Measurements from ENCODE around the gene SCGB2A2. TPM values are rescaled to one million over a fixed set of nuclear protein-coding genes. Genes with fewer than 3 reads are reported as not detected.

SCGB2A2 gene
- total RNA-seq, 2 experiments from 2014 or later, result not detected

DNA sequence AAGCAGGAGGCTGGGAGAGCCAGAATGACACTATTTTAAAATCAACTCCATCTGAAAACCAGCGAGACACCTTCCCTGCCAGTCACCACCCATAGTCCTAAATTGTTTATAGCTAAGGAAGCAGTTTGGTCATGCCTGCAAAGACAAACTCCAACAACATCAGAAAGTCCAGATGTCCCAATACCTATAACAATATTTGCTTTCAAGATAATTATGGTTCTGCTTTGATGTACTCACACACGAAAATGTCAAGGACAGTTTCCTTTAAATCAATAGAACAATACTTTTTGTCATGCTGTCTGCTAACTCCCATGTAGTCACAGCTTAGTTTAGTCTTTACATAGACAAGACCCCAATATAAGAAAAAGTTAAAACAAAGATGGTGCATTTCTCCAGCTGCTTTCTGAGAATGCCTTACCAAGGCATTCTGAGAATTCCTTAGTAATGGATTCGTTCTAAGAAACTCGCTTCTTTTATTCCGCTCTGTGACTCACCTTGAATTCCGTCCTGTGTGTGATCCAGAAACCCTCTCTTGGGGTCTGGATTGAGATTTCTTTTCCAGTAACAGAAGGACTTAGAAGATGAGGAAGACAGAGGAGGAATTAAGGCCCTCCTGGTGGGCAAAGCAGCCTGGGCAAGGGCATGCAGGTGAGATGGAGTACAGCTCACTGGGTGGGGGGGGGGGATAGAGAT lies 9.6 kb upstream of the SCGB2A2 start:
- CTCF ChIA-PET, result no interaction called here
- intact Hi-C loops (cut with micrococcal nuclease), result no loop called here
- POLR2A ChIA-PET, result no interaction called here
- peaks cover 9% of the 10 kb centered on the region for H3K4me1 Mint-ChIP-seq (ENCODE audit: low read depth)
- H3K9me3 Mint-ChIP-seq, result no peaks in the 10 kb centered on the region
- no peak overlapping the region for H3K27ac Mint-ChIP-seq
- DNase-seq, result no peak
- no peak overlapping the region for H3K4me3 Mint-ChIP-seq
- H3K27me3 Mint-ChIP-seq, result peaks cover 15% of the 10 kb centered on the region
- H3K36me3 Mint-ChIP-seq, result no peaks in the 10 kb centered on the region

DNA sequence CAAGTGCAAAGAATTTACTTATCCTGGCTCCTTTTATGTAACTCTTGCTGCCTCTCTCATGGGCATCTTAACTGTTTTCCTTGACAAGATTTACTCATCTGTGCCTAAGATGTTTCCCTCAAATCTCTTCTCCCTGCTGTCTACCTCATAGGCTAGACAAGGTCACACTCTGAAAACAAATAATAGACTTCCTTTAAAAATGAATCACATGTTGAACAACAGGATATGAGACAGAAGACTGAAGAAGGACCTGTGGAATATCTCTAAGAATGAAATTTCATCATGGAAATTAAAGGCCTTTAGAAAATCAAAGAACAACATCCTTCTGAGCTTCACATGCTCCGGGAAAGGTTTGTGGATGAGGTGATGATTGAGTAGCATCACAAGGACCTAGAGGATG lies 6.0 kb upstream of the SCGB2A2 start:
- intact Hi-C loops (cut with micrococcal nuclease), result no loop called here
- ChIA-PET POLR2A (no interaction called here), CTCF (interaction anchor here (0.6 kb wide), 1 partner anchor 251 kb away, joined by 3 read pairs; no protein-coding TSS in a partner anchor)
- Mint-ChIP-seq H3K9me3 (no peaks in the 10 kb centered on the region), H3K27me3 (peaks cover 23% of the 10 kb centered on the region), H3K27ac (peak overlapping the region; percentile 1), H3K36me3 (no peaks in the 10 kb centered on the region), H3K4me3 (no peak overlapping the region), H3K4me1 (ENCODE audit: low read depth) (peaks cover 22% of the 10 kb centered on the region)
- no peak for DNase-seq

DNA sequence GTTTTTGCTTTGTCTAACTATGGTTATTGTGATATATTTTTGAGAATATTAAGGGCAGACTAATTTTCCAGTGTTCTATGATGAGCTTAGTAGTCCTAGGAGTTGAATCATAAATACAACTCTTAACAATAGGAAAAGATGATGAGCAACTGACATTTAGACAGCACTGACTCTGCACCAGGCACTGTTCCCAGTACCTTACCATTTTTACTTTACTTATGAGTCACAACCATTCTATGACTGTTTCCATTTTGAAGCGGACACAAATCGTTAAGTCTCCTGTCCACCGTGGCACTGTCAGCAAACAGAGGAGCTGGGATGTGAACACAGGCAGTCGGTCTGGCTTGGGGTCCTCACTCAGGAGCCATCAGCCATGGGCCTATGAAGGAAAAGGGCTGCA lies 3.4 kb upstream of the SCGB2A2 start:
- DNase-seq, result peak; percentile 43
- Mint-ChIP-seq H3K27me3 (peaks cover 25% of the 10 kb centered on the region), H3K36me3 (no peaks in the 10 kb centered on the region), H3K4me3 (no peak overlapping the region), H3K9me3 (no peaks in the 10 kb centered on the region), H3K27ac (peak overlapping the region; percentile 74), H3K4me1 (ENCODE audit: low read depth) (peaks cover 22% of the 10 kb centered on the region)
- POLR2A ChIA-PET, result interaction anchor here (1.2 kb wide), 1 partner anchor 40 kb away, joined by 3 read pairs; no protein-coding TSS in a partner anchor
- intact Hi-C loops (cut with micrococcal nuclease), result no loop called here
- CTCF ChIA-PET, result interaction anchor here (0.6 kb wide), 1 partner anchor 59 kb away, joined by 4 read pairs; no protein-coding TSS in a partner anchor

DNA sequence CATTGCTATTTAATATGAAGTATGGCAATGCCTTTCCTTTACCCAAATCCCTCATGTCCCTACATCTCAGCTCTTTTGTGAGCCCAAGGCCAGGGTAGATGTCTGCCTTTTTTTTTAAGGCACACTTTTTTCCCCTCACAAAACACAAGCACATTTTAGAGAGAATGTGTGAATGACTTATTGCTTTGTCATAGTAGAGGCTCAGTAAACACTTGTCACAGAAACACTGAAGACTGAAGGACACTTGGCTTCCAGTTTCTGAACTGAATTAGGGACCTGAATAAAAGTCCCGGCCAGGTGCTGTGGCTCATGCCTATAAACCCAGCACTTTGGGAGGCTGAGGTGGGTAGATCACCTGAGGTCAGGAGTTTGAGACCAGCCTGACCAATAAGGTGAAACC lies 2.9 kb upstream of the SCGB2A2 start:
- no peak for DNase-seq
- Mint-ChIP-seq H3K27ac (peak overlapping the region; percentile 74), H3K4me3 (no peak overlapping the region), H3K27me3 (peaks cover 23% of the 10 kb centered on the region), H3K4me1 (ENCODE audit: low read depth) (peaks cover 22% of the 10 kb centered on the region), H3K9me3 (no peaks in the 10 kb centered on the region), H3K36me3 (no peaks in the 10 kb centered on the region)
- intact Hi-C loops (cut with micrococcal nuclease), result no loop called here
- ChIA-PET POLR2A (interaction anchor here (1.2 kb wide), 1 partner anchor 40 kb away, joined by 3 read pairs; no protein-coding TSS in a partner anchor), CTCF (interaction anchor here (0.6 kb wide), 1 partner anchor 58 kb away, joined by 4 read pairs; no protein-coding TSS in a partner anchor)

DNA sequence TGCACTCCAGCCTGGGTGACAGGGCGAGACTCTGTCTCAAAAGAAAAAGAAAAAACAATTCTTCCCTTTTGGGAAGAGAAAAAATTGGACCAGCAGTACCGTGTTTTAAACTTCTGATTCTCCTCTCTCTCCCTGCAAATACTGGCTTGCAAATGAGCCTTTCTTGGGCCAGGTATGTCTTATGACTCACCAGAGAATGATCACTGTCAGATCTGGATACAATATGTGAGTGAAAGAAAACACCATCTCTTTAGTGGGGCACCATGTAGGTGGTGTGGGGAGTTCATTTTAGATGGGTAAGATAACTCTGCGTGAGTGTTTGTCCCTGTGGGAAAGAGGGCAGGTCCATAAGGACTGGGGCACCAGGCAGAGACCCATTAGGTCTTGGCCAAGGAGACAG lies 2.4 kb upstream of the SCGB2A2 start:
- POLR2A ChIA-PET, result no interaction called here
- Mint-ChIP-seq H3K9me3 (no peaks in the 10 kb centered on the region), H3K27ac (no peak overlapping the region), H3K4me1 (ENCODE audit: low read depth) (peaks cover 22% of the 10 kb centered on the region), H3K36me3 (no peaks in the 10 kb centered on the region), H3K27me3 (peaks cover 23% of the 10 kb centered on the region), H3K4me3 (no peak overlapping the region)
- CTCF ChIA-PET, result interaction anchor here (0.6 kb wide), 1 partner anchor 60 kb away, joined by 3 read pairs; no protein-coding TSS in a partner anchor
- intact Hi-C loops (cut with micrococcal nuclease), result no loop called here
- DNase-seq, result no peak

DNA sequence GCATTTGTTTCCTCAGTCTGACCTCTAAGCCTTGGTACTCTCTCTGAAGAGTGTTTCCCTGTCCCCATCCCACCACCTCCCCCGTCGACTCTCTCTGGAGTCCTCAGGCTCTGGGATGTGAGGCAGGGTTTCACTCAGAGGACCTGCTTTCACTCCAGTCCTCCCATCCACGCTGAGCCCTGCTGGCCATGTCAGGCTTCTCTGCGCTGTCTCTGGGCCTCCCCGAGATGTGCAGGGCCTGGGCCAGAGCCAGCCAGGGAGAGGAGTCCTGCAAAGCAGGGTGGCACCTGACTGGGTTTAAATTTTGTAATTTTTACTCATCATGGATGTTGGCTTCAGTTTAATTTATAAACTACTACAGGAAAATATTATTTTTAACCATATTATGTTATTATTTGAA lies 3.3 kb downstream of the SCGB2A2 start:
- Mint-ChIP-seq H3K36me3 (no peaks in the 10 kb centered on the region), H3K4me3 (no peak overlapping the region), H3K27me3 (peaks cover 9% of the 10 kb centered on the region), H3K4me1 (ENCODE audit: low read depth) (no peaks in the 10 kb centered on the region), H3K27ac (no peak overlapping the region), H3K9me3 (no peaks in the 10 kb centered on the region)
- ChIA-PET CTCF (no interaction called here), POLR2A (no interaction called here)
- intact Hi-C loops (cut with micrococcal nuclease), result no loop called here
- no peak for DNase-seq

DNA sequence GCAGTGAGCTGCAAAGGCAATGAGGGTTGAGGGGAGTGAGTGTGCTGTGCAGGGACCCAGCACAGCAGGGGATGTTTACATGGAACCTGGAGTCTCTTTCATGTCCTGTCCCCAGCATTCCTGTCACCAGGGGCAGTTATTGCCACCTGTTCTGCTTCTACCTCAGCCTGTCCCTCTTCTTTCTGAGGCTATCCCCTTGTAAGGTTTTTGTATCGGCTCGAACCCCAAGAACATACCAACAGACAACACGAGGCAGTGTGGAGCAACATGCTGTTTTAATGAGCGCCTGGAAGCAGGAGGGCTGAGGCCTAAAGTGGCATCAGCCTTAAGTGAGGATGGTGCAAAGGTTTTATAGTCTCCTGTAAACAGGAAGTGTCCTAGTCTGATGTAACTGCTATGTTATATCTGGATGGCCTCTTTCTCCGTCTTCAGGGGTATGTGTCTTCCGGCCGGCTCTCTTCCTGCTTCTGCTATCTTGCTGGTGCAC lies 3.9 kb downstream of the SCGB2A2 start:
- Mint-ChIP-seq H3K9me3 (no peaks in the 10 kb centered on the region), H3K27me3 (peaks cover 4% of the 10 kb centered on the region), H3K4me1 (ENCODE audit: low read depth) (no peaks in the 10 kb centered on the region), H3K4me3 (no peak overlapping the region), H3K27ac (no peak overlapping the region), H3K36me3 (no peaks in the 10 kb centered on the region)
- POLR2A ChIA-PET, result no interaction called here
- CTCF ChIA-PET, result no interaction called here
- no peak for DNase-seq
- intact Hi-C loops (cut with micrococcal nuclease), result no loop called here

DNA sequence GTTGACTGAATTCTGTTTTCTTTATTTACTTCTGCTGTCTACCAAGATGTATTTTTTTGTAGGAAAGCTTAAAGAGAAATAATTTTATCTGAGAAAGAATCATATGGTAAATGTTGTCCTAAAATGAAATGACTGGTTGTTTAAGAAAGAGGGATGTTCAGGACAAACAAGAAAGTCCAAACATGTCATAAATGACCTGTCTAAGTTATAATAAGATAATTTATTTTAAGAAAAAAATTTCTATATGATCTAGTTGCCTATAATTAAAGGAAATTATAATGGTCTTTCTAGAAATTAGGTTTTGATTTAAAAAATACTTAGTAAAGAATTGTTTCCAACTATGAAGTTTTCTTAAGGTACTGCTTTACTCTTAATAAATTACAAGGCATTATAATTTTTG lies 10.5 kb downstream of the SCGB2A2 start:
- no peaks in the 10 kb centered on the region for H3K36me3 Mint-ChIP-seq
- DNase-seq, result no peak
- H3K4me1 Mint-ChIP-seq (ENCODE audit: low read depth), result no peaks in the 10 kb centered on the region
- ChIA-PET POLR2A (no interaction called here), CTCF (no interaction called here)
- intact Hi-C loops (cut with micrococcal nuclease), result no loop called here
- no peak overlapping the region for H3K4me3 Mint-ChIP-seq
- H3K27ac Mint-ChIP-seq, result no peak overlapping the region
- H3K9me3 Mint-ChIP-seq, result peaks cover 2% of the 10 kb centered on the region
- H3K27me3 Mint-ChIP-seq, result peaks cover 3% of the 10 kb centered on the region

DNA sequence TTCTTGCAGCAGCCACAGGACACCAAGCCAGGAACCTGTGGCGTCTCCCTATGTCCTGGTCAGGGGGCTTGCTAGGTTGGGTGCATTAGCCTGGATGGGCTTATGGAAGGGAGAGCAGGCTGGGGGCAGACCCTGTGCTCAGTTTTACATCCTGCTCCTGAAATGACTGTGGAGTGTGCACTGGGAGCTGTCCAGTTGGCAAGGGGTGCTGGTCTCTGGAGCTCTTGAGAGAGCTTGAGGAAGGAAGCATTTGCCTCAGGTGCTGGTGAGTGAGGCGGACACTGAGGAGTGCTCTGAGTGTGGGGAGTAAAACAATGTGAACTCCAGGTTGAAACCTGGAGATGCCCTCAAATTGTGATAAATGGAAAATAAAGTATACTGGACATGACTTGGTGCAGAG lies 25.5 kb downstream of the SCGB2A2 start:
- intact Hi-C loops (cut with micrococcal nuclease), result no loop called here

DNA sequence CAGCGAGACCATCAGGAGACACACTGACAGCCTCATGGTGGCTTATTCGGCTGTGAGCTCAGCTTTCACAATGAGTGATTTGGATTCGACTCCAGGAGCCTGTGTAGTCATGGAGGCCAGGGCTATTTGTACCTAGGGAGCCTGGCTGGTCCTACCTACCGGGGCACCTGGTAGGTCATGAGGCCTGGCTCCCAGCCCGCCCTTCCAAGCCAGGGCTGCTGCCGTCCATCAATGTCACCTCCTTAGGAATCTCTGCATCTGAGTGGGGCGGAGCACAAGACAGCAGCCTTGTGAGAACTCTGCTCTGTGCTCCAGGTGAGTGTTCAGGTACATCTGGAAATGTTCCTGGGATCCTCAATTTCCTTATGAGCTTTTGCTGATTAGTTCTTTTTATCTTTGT lies 29.0 kb downstream of the SCGB2A2 start, which contains the start of gene SCGB1D4:
TSS of gene SCGB1D4 (minus strand) at position 101 of the 400 bp plus-strand sequence. CDS start at position 36, 65 bp downstream.
- Mint-ChIP-seq H3K27me3 (peaks cover 22% of the 10 kb centered on the region), H3K36me3 (no peaks in the 10 kb centered on the region), H3K9me3 (no peaks in the 10 kb centered on the region), H3K27ac (no peak within 1 kb of the TSS), H3K4me3 (no peak within 1 kb of the TSS), H3K4me1 (ENCODE audit: low read depth) (no peaks in the 10 kb centered on the region)
- ChIA-PET CTCF (no interaction called here), POLR2A (no interaction called here)
- no peak for DNase-seq
- intact Hi-C loops (cut with micrococcal nuclease), result no loop called here

More for the DNA sequence above, 25.5 kb downstream of the SCGB2A2 start:
- no peak overlapping the region for H3K4me3 Mint-ChIP-seq
- ChIA-PET CTCF (no interaction called here), POLR2A (interaction anchor here (0.6 kb wide), 1 partner anchor 56 kb away, joined by 3 read pairs; no protein-coding TSS in a partner anchor)
- peaks cover 8% of the 10 kb centered on the region for H3K27me3 Mint-ChIP-seq
- no peaks in the 10 kb centered on the region for H3K9me3 Mint-ChIP-seq
- H3K36me3 Mint-ChIP-seq, result no peaks in the 10 kb centered on the region
- H3K4me1 Mint-ChIP-seq (ENCODE audit: low read depth), result no peaks in the 10 kb centered on the region
- DNase-seq, result peak; percentile 51
- H3K27ac Mint-ChIP-seq, result no peak overlapping the region

DNA sequence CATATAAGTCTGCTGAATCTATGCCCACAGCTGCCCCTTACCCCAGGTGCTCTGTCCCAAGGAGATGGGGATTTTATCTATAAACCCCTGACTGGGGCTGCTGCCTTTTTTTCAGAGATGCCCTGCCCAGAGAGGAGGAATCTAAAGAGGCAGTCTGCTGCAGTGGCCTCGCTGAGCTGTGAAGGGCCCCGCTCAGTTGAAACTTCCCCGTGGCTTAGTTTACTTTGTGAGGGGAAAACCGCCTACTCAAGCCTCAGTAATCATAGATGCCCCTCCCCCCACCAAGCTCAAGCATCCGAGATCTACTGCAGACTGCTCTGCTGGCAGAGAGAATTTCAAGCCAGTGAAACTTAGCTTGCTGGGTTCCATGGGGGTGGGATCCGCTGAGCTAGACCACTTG lies 36.3 kb downstream of the SCGB2A2 start:
- intact Hi-C loops (cut with micrococcal nuclease), result no loop called here
- peaks cover 3% of the 10 kb centered on the region for H3K9me3 Mint-ChIP-seq
- peaks cover 2% of the 10 kb centered on the region for H3K4me1 Mint-ChIP-seq (ENCODE audit: low read depth)
- H3K27me3 Mint-ChIP-seq, result peaks cover 22% of the 10 kb centered on the region
- no peak overlapping the region for H3K27ac Mint-ChIP-seq
- ChIA-PET CTCF (interaction anchor here (0.6 to 0.9 kb wide), 2 partner anchors 16 to 73 kb away, joined by 3 to 4 read pairs; no protein-coding TSS in a partner anchor), POLR2A (interaction anchor here (1.0 kb wide), 1 partner anchor 40 kb away, joined by 3 read pairs; no protein-coding TSS in a partner anchor)
- H3K36me3 Mint-ChIP-seq, result no peaks in the 10 kb centered on the region
- no peak for DNase-seq
- H3K4me3 Mint-ChIP-seq, result no peak overlapping the region

DNA sequence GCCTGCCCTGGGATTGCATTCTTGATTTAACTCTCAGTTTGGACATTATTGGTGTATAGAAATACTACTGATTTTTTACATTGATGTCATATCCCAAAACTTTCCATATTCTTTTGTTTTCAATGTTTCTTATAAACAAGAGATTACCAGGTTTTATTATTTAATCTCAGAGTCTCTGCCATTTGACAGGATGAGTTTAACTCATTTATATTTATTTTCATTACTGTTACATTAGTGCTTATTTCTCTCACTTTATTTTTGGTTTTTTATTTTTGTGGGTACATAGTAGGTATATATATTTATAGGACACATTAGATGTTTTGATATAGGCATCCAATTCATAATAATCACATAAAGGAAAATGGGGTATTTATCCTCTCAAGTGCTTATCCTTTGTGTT lies 38.0 kb downstream of the SCGB2A2 start:
- Mint-ChIP-seq H3K36me3 (no peaks in the 10 kb centered on the region), H3K27ac (no peak overlapping the region), H3K9me3 (peaks cover 3% of the 10 kb centered on the region), H3K27me3 (peaks cover 17% of the 10 kb centered on the region), H3K4me1 (ENCODE audit: low read depth) (peaks cover 13% of the 10 kb centered on the region), H3K4me3 (no peak overlapping the region)
- ChIA-PET CTCF (no interaction called here), POLR2A (no interaction called here)
- intact Hi-C loops (cut with micrococcal nuclease), result no loop called here
- DNase-seq, result no peak

DNA sequence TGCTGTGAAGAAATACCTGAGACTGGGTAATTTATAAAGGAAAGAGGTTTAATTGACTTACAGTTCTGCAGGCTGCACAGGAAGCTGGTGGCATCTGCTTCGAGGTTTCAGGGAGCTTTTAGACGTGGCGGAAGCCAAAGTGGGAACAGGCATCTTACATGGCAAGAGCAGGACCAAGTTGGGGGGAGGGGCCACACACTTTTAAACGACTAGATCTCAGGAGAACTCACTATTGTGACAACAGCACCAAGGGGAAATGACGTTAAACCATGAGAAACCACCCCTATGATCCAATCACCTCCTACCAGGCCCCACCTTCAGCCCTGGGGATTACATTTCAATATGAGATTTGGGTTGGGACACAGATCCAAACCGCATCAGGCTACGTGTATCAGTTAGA lies 40.0 kb downstream of the SCGB2A2 start:
- H3K27ac Mint-ChIP-seq, result no peak overlapping the region
- peaks cover 13% of the 10 kb centered on the region for H3K4me1 Mint-ChIP-seq (ENCODE audit: low read depth)
- no peak overlapping the region for H3K4me3 Mint-ChIP-seq
- no peaks in the 10 kb centered on the region for H3K36me3 Mint-ChIP-seq
- no peak for DNase-seq
- intact Hi-C loops (cut with micrococcal nuclease), result no loop called here
- H3K27me3 Mint-ChIP-seq, result peaks cover 17% of the 10 kb centered on the region
- POLR2A ChIA-PET, result no interaction called here
- H3K9me3 Mint-ChIP-seq, result peaks cover 3% of the 10 kb centered on the region
- CTCF ChIA-PET, result interaction anchor here (1.0 to 3.4 kb wide), 4 partner anchors 54 to 139 kb away, joined by 3 to 26 read pairs (median 4); no protein-coding TSS in a partner anchor
